ENCODE measurements around the gene JAG1. TPM values are rescaled to one million over a fixed set of nuclear protein-coding genes. Genes with fewer than 3 reads are reported as not detected.

Gene JAG1
- total and polyA plus RNA-seq, 2 donors (not counting 3 experiments of a cell fraction or from before 2014, with no cell fraction given), result 19.7 to 37.0 TPM

DNA sequence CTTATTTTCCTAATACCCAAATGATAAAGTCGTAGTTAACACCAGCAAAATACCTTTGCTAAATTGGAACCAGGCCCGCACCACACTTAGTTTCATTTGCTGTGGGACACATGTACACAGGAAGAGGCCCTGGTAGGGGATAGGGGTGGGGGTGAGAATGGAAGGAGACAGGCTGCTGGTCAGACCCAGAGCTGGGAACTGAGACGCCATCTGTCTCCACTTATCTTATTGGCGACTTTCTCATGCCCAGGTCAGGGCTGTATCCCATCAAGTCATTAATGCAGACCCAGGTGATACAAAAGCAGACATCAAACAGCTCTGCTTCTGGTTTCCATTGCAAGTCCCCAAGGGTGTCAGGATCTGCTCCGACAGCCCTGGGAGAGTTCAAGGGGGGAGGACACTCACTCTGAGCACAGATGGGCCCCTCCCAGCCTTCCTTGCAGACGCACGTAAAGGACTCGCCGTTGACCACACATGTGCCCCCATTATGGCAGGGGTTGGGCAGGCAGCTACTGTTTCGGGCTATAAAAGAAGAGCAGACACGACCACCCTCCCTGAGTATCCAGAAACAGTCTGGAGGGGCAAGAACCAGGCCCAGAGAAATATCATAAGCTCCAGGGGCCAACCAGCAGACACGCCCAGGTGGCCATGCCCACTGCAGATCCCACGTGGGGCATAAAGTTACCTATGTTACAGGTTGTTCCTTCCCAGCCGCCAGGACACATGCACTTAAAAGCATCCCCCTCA is 29.2 kb downstream of the JAG1 start:
- dilution Hi-C loops (cut with MboI; ENCODE audit: extremely low pct_ligation_motif_present, low sequenced_read_pairs) (no loop called here), intact Hi-C loops (cut with micrococcal nuclease) (no loop called here)
- BruUV-seq (replicated peaks), result no TSS peak
- ChIA-PET CTCF (interaction anchor here (1.3 kb wide), 1 partner anchor 560 kb away, joined by 3 read pairs; no protein-coding TSS in a partner anchor), POLR2A (no interaction called here)
- no peak overlapping the region for H3K9ac ChIP-seq (replicated peaks; ENCODE audit: extremely low read depth, insufficient read depth, low read length)
- no peak overlapping the region for H2AFZ ChIP-seq (ENCODE audit: low read depth, low read length)
- no peaks in the 10 kb centered on the region for H3K9me3 ChIP-seq (replicated peaks; ENCODE audit: control insufficient read depth, insufficient read depth, low read length)
- no peaks in the 10 kb centered on the region for H4K20me1 ChIP-seq (replicated peaks; ENCODE audit: control insufficient read depth, extremely low read depth, insufficient read depth, low read length)
- no peak overlapping the region for H3K27ac ChIP-seq (ENCODE audit: insufficient read depth, low read depth, low read length)
- H3K36me3 ChIP-seq (ENCODE audit: control insufficient read depth in 2 of 2, extremely low read depth in 1 of 2, insufficient read depth in 2 of 2, low read length in 2 of 2), result peaks cover 16 to 72% of the 10 kb centered on the region in 2 experiments
- H3K9me1 ChIP-seq (replicated peaks; ENCODE audit: control insufficient read depth, extremely low read depth, insufficient read depth, low read length), result no peaks in the 10 kb centered on the region
- H3K79me2 ChIP-seq (ENCODE audit: control insufficient read depth, insufficient read depth, low read length), result no peaks in the 10 kb centered on the region
- H3K4me3 ChIP-seq (replicated peaks in 1 of 3; ENCODE audit: insufficient read depth in 1 of 3, low read depth in 1 of 3, low read length in 3 of 3), result no peak overlapping the region
- H3K27me3 ChIP-seq (ENCODE audit: control insufficient read depth in 2 of 2, insufficient read depth in 2 of 2, low read length in 2 of 2), result no peaks in the 10 kb centered on the region
- H3K4me1 ChIP-seq (ENCODE audit: control insufficient read depth, extremely low read depth, insufficient read depth, low read length), result peaks cover 6% of the 10 kb centered on the region
- DNase-seq (ENCODE audit: low read depth, low spot score), result no peak
- no peak for TF ChIP-seq JUN (IDR thresholded peaks at IDR 0.05; ENCODE audit: borderline replicate concordance, insufficient read depth, insufficient read length, low read depth)
- TF ChIP-seq EZH2 (IDR thresholded peaks at IDR 0.05; ENCODE audit: borderline replicate concordance, low read depth, low read length, severe bottlenecking), result no peak
- no peak for TF ChIP-seq POLR2A (IDR thresholded peaks at IDR 0.05; ENCODE audit: low read depth, low read length)
- TF ChIP-seq, protein P1, sequence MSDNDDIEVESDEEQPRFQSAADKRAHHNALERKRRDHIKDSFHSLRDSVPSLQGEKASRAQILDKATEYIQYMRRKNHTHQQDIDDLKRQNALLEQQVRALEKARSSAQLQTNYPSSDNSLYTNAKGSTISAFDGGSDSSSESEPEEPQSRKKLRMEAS (IDR thresholded peaks at IDR 0.05; ENCODE audit: insufficient read depth, insufficient read length), result no peak
- no peak for TF ChIP-seq POLR2AphosphoS5 (IDR thresholded peaks at IDR 0.05; ENCODE audit: insufficient read depth, low read depth, low read length)
- TF ChIP-seq MYC (IDR thresholded peaks at IDR 0.05; ENCODE audit: low read depth, low read length), result no peak
- TF ChIP-seq, protein P2, sequence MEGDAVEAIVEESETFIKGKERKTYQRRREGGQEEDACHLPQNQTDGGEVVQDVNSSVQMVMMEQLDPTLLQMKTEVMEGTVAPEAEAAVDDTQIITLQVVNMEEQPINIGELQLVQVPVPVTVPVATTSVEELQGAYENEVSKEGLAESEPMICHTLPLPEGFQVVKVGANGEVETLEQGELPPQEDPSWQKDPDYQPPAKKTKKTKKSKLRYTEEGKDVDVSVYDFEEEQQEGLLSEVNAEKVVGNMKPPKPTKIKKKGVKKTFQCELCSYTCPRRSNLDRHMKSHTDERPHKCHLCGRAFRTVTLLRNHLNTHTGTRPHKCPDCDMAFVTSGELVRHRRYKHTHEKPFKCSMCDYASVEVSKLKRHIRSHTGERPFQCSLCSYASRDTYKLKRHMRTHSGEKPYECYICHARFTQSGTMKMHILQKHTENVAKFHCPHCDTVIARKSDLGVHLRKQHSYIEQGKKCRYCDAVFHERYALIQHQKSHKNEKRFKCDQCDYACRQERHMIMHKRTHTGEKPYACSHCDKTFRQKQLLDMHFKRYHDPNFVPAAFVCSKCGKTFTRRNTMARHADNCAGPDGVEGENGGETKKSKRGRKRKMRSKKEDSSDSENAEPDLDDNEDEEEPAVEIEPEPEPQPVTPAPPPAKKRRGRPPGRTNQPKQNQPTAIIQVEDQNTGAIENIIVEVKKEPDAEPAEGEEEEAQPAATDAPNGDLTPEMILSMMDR (IDR thresholded peaks at IDR 0.05; ENCODE audit: extremely low read depth in 1 of 2, insufficient read depth in 1 of 2, low read depth in 1 of 2, low read length in 2 of 2), result no peak
- TF ChIP-seq FOS (IDR thresholded peaks at IDR 0.05; ENCODE audit: borderline replicate concordance, insufficient read depth, low read length), result no peak
- no peak for TF ChIP-seq GATA2 (IDR thresholded peaks at IDR 0.05; ENCODE audit: insufficient read depth, insufficient read length, low read depth, low read length)
- H3K4me2 ChIP-seq (ENCODE audit: insufficient read depth, low read length), result no peak overlapping the region
- FAIRE-seq, result no peak

Data from endothelial cell of umbilical vein (primary cell).